Sigmoid colon (tissue), 4 donors: ENCODE data around the gene MAPK10.

Source experiments
- CTCF ChIP-seq, 4 experiments: fragments of 450-650 bp in 3 of 4; fragments of 200-600 bp in 1 of 4; IDR thresholded peaks; one replicate each; pipeline ENCODE4 v1.5.1; 2016 to 2019; ENCODE audit warnings: antibody characterized with exemption in 4 of 4, mild to moderate bottlenecking in 3 of 4, moderate library complexity in 2 of 4
- EP300 ChIP-seq, 4 donors: sonication (generic); formaldehyde crosslinking; IDR thresholded peaks; one replicate each; pipeline ENCODE4 v1.6.1; 2017; ENCODE audit warnings: antibody characterized with exemption in 4 of 4
- POLR2A ChIP-seq, 2 donors: fragments of 450-650 bp; IDR thresholded peaks; one replicate each; pipeline ENCODE4 v1.6.1; 2016; ENCODE audit warnings: antibody characterized with exemption in 2 of 2, mild to moderate bottlenecking in 2 of 2, moderate library complexity in 2 of 2
- POLR2AphosphoS5 ChIP-seq, 4 donors: sonication (generic); formaldehyde crosslinking; IDR thresholded peaks; one replicate each; pipeline ENCODE4 v1.6.1; 2017; ENCODE audit warnings: antibody characterized with exemption in 4 of 4

GRCh38 chr4:86141161-86141560 lies 218.7 kb downstream of the MAPK10 start:
- no peak for TF ChIP-seq POLR2A (IDR thresholded peaks at IDR 0.05)
- TF ChIP-seq CTCF (IDR thresholded peaks at IDR 0.05), result no peak
- no peak for TF ChIP-seq EP300 (IDR thresholded peaks at IDR 0.05)
- TF ChIP-seq POLR2AphosphoS5 (IDR thresholded peaks at IDR 0.05), result no peak
